ENCODE data around the gene ARHGAP32.

- TF ChIP-seq CTCF (IDR thresholded peaks at IDR 0.05) (no peak), POLR2A (IDR thresholded peaks at IDR 0.05) (no peak), POLR2AphosphoS5 (IDR thresholded peaks at IDR 0.05) (no peak)
These were observed 44.7 kb upstream of the ARHGAP32 start for GRCh38 chr11:129236850-129237249.

Measured in upper lobe of left lung (tissue), 4 donors.